Cardiac septum (tissue), 1 donor: ENCODE data around the gene P2RY14. TPM values are rescaled to one million over a fixed set of nuclear protein-coding genes. Genes with fewer than 3 reads are reported as not detected.

ENCODE experiments used
- DNase-seq: peaks from one replicate; pipeline ENCODE4 v3.0.0-alpha.2; 2020; ENCODE audit warnings: low spot score
- intact Hi-C: fragments of 100-400 bp; cut with DNase I; formaldehyde crosslinking; loops from one replicate; pipeline ENCODE4 v1.14.0; 2022
- total RNA-seq: library from RNA; stranded (reverse); fragmentation: NEBNext Ultra II Directional; extraction: Animal tissue kit (Norgen Biotek cat#: 25700); gene quantifications from one replicate; pipeline ENCODE4 v1.2.1, GENCODE V29; 2021
- donor health status: DM: no; HTN: no; CAD: no.

Gene P2RY14
- total RNA-seq, 1 donor from 2014 or later = 1.6 TPM

DNA sequence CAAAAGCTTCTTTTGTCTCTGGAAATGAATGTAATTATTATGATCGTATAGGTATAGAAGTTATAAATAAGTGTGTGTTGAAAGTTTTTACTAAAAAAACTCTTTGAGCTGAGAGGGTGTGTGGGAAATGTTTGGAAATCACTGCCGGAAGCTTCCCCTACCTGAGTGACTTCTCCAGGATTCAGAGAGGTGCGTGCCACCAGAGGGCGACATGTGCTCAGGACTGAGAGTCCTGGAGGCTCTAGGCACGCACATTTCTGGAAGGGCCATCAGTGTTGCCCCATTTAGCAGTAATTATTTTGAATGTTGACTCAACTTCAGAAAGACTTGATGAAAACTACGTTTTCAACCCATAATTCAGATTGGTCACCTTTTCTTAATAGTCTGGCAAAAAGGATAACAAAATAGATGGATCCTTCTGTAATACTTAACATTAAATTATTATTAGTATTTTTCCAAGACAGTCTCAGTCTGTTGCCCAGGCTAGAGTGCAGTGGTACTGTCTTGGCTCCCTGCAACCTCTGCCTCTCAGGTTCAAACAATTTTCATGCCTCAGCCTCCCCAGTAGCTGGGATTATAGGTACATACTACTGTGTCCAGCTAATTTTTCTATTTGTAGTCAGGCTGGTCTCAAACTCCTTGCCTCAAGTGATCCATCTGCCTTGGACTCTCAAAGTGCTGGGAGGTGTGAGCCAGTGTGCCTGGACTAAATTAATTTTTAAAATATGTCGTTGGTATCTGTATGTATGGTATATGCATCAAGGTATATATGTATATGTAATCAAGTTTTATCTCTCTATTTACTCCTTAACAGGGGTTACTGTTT, 109.9 kb downstream of the P2RY14 start:
- intact Hi-C loops = loop anchor here (2.0 to 5.0 kb wide), 2 partner anchors 59 to 114 kb away; no protein-coding TSS in a partner anchor
- DNase-seq = peak; percentile 86

DNA sequence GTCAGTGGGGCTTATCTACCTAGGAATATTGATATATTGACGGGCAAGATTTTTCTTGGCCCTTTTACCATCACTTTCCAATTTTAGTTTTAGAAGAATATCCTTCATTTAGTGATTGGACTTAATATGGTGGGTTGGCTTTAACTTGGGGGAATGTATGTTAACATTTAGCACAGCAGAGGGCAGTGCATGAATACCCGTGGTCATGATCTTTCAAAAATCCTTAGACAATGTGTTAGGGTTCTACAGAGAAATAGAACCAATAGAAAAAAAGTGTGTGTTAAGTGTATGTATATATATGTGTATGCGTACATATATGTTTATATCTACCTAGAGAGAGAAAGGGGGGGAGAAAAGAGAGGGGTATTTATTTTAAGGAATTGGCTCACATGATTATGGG, 112.2 kb downstream of the P2RY14 start:
- DNase-seq = no peak
- intact Hi-C loops = loop anchor here (5.0 kb wide), 1 partner anchor 61 kb away; no protein-coding TSS in a partner anchor

DNA sequence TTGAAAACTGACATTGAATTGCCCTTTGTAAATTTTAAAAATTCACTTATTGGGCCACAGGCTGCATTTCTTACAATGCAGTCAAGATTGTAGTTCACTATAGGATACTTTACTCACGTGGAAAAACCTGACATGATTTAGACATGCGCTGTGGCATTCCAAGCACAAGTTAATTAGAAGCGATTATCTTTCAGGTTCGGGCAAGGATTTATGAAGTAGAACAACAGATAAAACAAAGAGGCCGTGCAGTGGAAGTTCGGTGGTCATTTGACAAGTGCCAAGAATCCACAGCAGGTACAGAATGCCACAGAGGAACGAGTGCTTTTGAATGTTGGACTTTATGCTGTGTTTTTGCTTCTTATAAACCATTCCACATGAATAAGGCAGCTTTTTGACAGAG, 113.1 kb downstream of the P2RY14 start:
- intact Hi-C loops = loop anchor here (5.0 kb wide), 1 partner anchor 62 kb away; no protein-coding TSS in a partner anchor
- no peak for DNase-seq

Other genes with a start within 250 kb of the P2RY14 start
- 5.5 TPM for gene MED12L, start 192.9 kb downstream of the P2RY14 start, total RNA-seq
- gene GPR171, start 75.3 kb downstream of the P2RY14 start, total RNA-seq = 0.32 TPM
- not detected for gene GPR87, start 38.3 kb upstream of the P2RY14 start, total RNA-seq
- 0.46 TPM for gene P2RY13, start 51.0 kb upstream of the P2RY14 start, total RNA-seq
- gene P2RY12, start 106.2 kb upstream of the P2RY14 start, total RNA-seq = 0.13 TPM
- 0.83 TPM for gene IGSF10, start 182.5 kb upstream of the P2RY14 start, total RNA-seq